H1 (cell line): ENCODE results near the gene RNF123. TPM values are rescaled to one million over a fixed set of nuclear protein-coding genes. Genes with fewer than 3 reads are reported as not detected.

Experiments
- CTCF ChIA-PET: fragments of 300-600 bp; sonication (Branson Sonifier 250); formaldehyde crosslinking; loops from one replicate; lab custom pipeline; 2021; ENCODE audit not compliant: partially characterized antibody; lab: Charles Lee
- POLR2A ChIA-PET: fragments of 300-600 bp; sonication (Branson Sonifier 250); formaldehyde crosslinking; loops from one replicate; lab custom pipeline; 2021; ENCODE audit warnings: inconsistent platforms; ENCODE audit not compliant: partially characterized antibody; lab: Charles Lee
- DNase-seq, 2 experiments: peaks; one replicate each; pipeline versions ENCODE4 v3.0.0 to v3.0.0-alpha.2; 2010 to 2022; ENCODE audit warnings: low spot score in 2 of 2, low read depth in 1 of 2, mixed read lengths in 1 of 2
- FAIRE-seq: peaks from 2 replicates; lab custom pipeline; 2011; peaks lifted over from hg19 to GRCh38; lab: Jason Lieb, UNC
- H2AFZ ChIP-seq: 2 replicates; pipeline ENCODE4 v1.8.1; 2012; ENCODE audit warnings: low read length, inconsistent platforms
- H2AK5ac ChIP-seq: 2 replicates; pipeline ENCODE4 v1.6.1; 2013; ENCODE audit warnings: low read depth, low read length
- H2BK120ac ChIP-seq: replicated peaks from 2 replicates; pipeline ENCODE3; 2013; ENCODE audit warnings: low read depth, low read length, inconsistent platforms
- H2BK12ac ChIP-seq: 2 replicates; pipeline ENCODE4 v1.6.1; 2013; ENCODE audit warnings: low read depth, low read length
- H2BK15ac ChIP-seq: 2 replicates; pipeline ENCODE4 v1.6.1; 2013; ENCODE audit warnings: low read length
- H2BK20ac ChIP-seq: 2 replicates; pipeline ENCODE4 v1.6.1; 2013; ENCODE audit warnings: low read length
- H2BK5ac ChIP-seq: 2 replicates; pipeline ENCODE4 v1.6.1; 2013; ENCODE audit warnings: low read depth, low read length
- H3K14ac ChIP-seq: 2 replicates; pipeline ENCODE4 v1.6.1; 2013; ENCODE audit warnings: inconsistent platforms; ENCODE audit not compliant: insufficient read length
- H3K18ac ChIP-seq: 2 replicates; pipeline ENCODE4 v1.6.1; 2013; ENCODE audit warnings: low read length; ENCODE audit errors: extremely low read depth
- H3K23ac ChIP-seq: 2 replicates; pipeline ENCODE4 v1.6.1; 2013; ENCODE audit warnings: inconsistent platforms; ENCODE audit not compliant: insufficient read length
- H3K23me2 ChIP-seq: 2 replicates; pipeline ENCODE4 v1.6.1; 2013; ENCODE audit warnings: low read depth, low read length
- H3K27ac ChIP-seq: 2 replicates; pipeline ENCODE4 v1.6.1; 2011; ENCODE audit warnings: low read depth, low read length, inconsistent platforms
- H3K27me3 ChIP-seq, 4 experiments: replicated peaks in 1 of 4; 1 replicate in 1 of 4; 2 replicates in 3 of 4; pipeline versions ENCODE4 v1.6.1 to v1.8.1; 2011 to 2013; ENCODE audit warnings: low read length in 3 of 4, mild to moderate bottlenecking in 3 of 4, inconsistent platforms in 2 of 4, mixed read lengths in 2 of 4, moderate library complexity in 1 of 4; ENCODE audit not compliant: control insufficient read depth in 3 of 4, insufficient read depth in 3 of 4; ENCODE audit errors: extremely low read depth in 1 of 4
- H3K36me3 ChIP-seq, 4 experiments: 2 replicates each; pipeline versions ENCODE4 v1.6.1 to v1.8.1; 2011 to 2013; ENCODE audit warnings: mild to moderate bottlenecking in 4 of 4, low read length in 3 of 4, moderate library complexity in 2 of 4, control low read depth in 1 of 4, inconsistent platforms in 1 of 4; ENCODE audit not compliant: insufficient read depth in 4 of 4, control insufficient read depth in 2 of 4
- H3K4ac ChIP-seq: replicated peaks from 2 replicates; pipeline ENCODE3; 2013; ENCODE audit warnings: low read length, low read depth, mixed read lengths, inconsistent platforms; ENCODE audit not compliant: insufficient read length
- H3K4me1 ChIP-seq, 4 experiments: replicated peaks in 1 of 4; 1 replicate in 1 of 4; 2 replicates in 3 of 4; pipeline versions ENCODE4 v1.6.1 to v1.8.1; 2011 to 2013; ENCODE audit warnings: low read length in 3 of 4, inconsistent platforms in 2 of 4, mixed read lengths in 1 of 4; ENCODE audit not compliant: insufficient read depth in 4 of 4, control insufficient read depth in 3 of 4
- H3K4me2 ChIP-seq, 2 experiments: 2 replicates each; pipeline versions ENCODE4 v1.6.1 to v1.8.1; 2011 to 2013; ENCODE audit warnings: low read depth in 2 of 2, low read length in 2 of 2, control low read depth in 1 of 2, inconsistent platforms in 1 of 2, mild to moderate bottlenecking in 1 of 2; ENCODE audit not compliant: insufficient read depth in 1 of 2
- H3K4me3 ChIP-seq, 4 experiments: fragments of 200-600, 300-600 bp in 1 of 4; sonication (generic), shearing (Covaris generic), sonication (Bioruptor Twin) in 1 of 4; 2 replicates each; pipeline versions ENCODE4 v1.5.1 to v1.8.1; 2011 to 2016; ENCODE audit warnings: low read length in 4 of 4, low read depth in 3 of 4, control low read depth in 2 of 4, inconsistent platforms in 2 of 4, mild to moderate bottlenecking in 2 of 4, mixed read lengths in 1 of 4, moderate library complexity in 1 of 4; ENCODE audit not compliant: insufficient read depth in 2 of 4; ENCODE audit errors: extremely low read depth in 1 of 4
- H3K56ac ChIP-seq: replicated peaks from 2 replicates; pipeline ENCODE3; 2013; ENCODE audit warnings: low read depth, mild to moderate bottlenecking, mixed read lengths, low read length, inconsistent platforms; ENCODE audit not compliant: insufficient read length
- H3K79me1 ChIP-seq: 2 replicates; pipeline ENCODE4 v1.6.1; 2013; ENCODE audit warnings: low read depth, low read length, control low read depth
- H3K79me2 ChIP-seq, 2 experiments: 2 replicates each; pipeline versions ENCODE4 v1.6.1 to v1.8.1; 2012 to 2013; ENCODE audit warnings: low read length in 2 of 2, mild to moderate bottlenecking in 2 of 2, inconsistent platforms in 1 of 2; ENCODE audit not compliant: insufficient read depth in 2 of 2, control insufficient read depth in 1 of 2
- H3K9ac ChIP-seq, 4 experiments: replicated peaks in 1 of 4; 1 replicate in 1 of 4; 2 replicates in 3 of 4; pipeline versions ENCODE4 v1.6.1 to v1.8.1; 2011 to 2013; ENCODE audit warnings: low read depth in 3 of 4, low read length in 3 of 4, control low read depth in 2 of 4, mild to moderate bottlenecking in 2 of 4, moderate library complexity in 2 of 4, inconsistent platforms in 1 of 4; ENCODE audit errors: extremely low read depth in 1 of 4
- H3K9me3 ChIP-seq, 2 experiments: 2 replicates each; pipeline versions ENCODE4 v1.6.1 to v1.8.1; 2012 to 2013; ENCODE audit warnings: mild to moderate bottlenecking in 2 of 2, moderate library complexity in 2 of 2, control low read depth in 1 of 2, inconsistent platforms in 1 of 2, low read depth in 1 of 2, low read length in 1 of 2, mixed read lengths in 1 of 2; ENCODE audit not compliant: insufficient read depth in 2 of 2
- H4K20me1 ChIP-seq, 2 experiments: replicated peaks in 1 of 2; 2 replicates each; pipeline versions ENCODE3 to v1.8.1; 2011 to 2013; ENCODE audit warnings: inconsistent platforms in 2 of 2, low read length in 2 of 2, mild to moderate bottlenecking in 1 of 2; ENCODE audit not compliant: insufficient read depth in 2 of 2, control insufficient read depth in 1 of 2
- H4K5ac ChIP-seq: 2 replicates; pipeline ENCODE4 v1.6.1; 2013; ENCODE audit warnings: low read length, low read depth, mixed read lengths, inconsistent platforms; ENCODE audit not compliant: insufficient read length
- H4K8ac ChIP-seq: 2 replicates; pipeline ENCODE4 v1.8.0; 2013; ENCODE audit warnings: mild to moderate bottlenecking, moderate library complexity, low read length, inconsistent platforms; ENCODE audit not compliant: insufficient read depth; ENCODE audit errors: extremely low read depth
- H4K91ac ChIP-seq: replicated peaks from 2 replicates; pipeline ENCODE3; 2013; ENCODE audit warnings: low read length, mixed read lengths, inconsistent platforms; ENCODE audit not compliant: insufficient read length
- GTF2F1 ChIP-seq: IDR thresholded peaks from 2 replicates; pipeline ENCODE4 v1.6.1; 2012; ENCODE audit warnings: low read depth, low read length, improper control_type of control experiment, borderline replicate concordance
- PHF8 ChIP-seq: fragments of 200-600 bp; sonication (generic); conservative IDR thresholded peaks from 2 replicates; pipeline ENCODE4 v1.7.1; 2012; ENCODE audit warnings: low read depth, mild to moderate bottlenecking, inconsistent platforms, low read length, moderate library complexity
- POLR2A ChIP-seq, 2 experiments: IDR thresholded peaks; 1 replicate in 1 of 2; 2 replicates in 1 of 2; pipeline ENCODE4 v1.6.1; 2011; ENCODE audit warnings: low read depth in 2 of 2, low read length in 2 of 2, mild to moderate bottlenecking in 2 of 2; ENCODE audit errors: control extremely low read depth in 1 of 2
- RAD21 ChIP-seq, 2 experiments: IDR thresholded peaks in 1 of 2; conservative IDR thresholded peaks in 1 of 2; 2 replicates each; pipeline ENCODE4 v1.6.1; 2011; ENCODE audit warnings: low read depth in 2 of 2, low read length in 2 of 2, improper control_type of control experiment in 1 of 2, inconsistent platforms in 1 of 2, mild to moderate bottlenecking in 1 of 2, moderate library complexity in 1 of 2
- RFX5 ChIP-seq: IDR thresholded peaks from 2 replicates; pipeline ENCODE4 v1.6.1; 2011; ENCODE audit warnings: low read depth, low read length, improper control_type of control experiment, borderline replicate concordance
- RXRA ChIP-seq: IDR thresholded peaks from 2 replicates; pipeline ENCODE4 v1.6.1; 2011; ENCODE audit warnings: low read depth, mild to moderate bottlenecking, low read length, moderate library complexity; ENCODE audit not compliant: insufficient read depth
- SAP30 ChIP-seq: fragments of 300-600 bp; sonication (generic); IDR thresholded peaks from 2 replicates; pipeline ENCODE4 v1.7.1; 2012; ENCODE audit warnings: low read length, moderate library complexity, mild to moderate bottlenecking, inconsistent platforms; ENCODE audit not compliant: insufficient read depth, insufficient replicate concordance
- TEAD4 ChIP-seq: IDR thresholded peaks from 2 replicates; pipeline ENCODE4 v1.6.1; 2012; ENCODE audit warnings: low read depth, low read length, inconsistent platforms, mixed read lengths
- WGBS, 2 experiments: shearing (Covaris generic) in 1 of 2; methylation state at CpG; one replicate each; pipeline versions ENCODE4 v1.1.6 to v1.1.7; 2013 to 2015; ENCODE audit warnings: low lambda C conversion rate in 2 of 2, mixed read lengths in 2 of 2, inconsistent platforms in 1 of 2, low coverage in 1 of 2, missing lambda C conversion rate in 1 of 2; ENCODE audit not compliant: insufficient replicate concordance in 2 of 2, insufficient coverage in 1 of 2, insufficient read length in 1 of 2; ENCODE audit errors: extremely low coverage in 1 of 2, missing lambda C conversion rate in 1 of 2; 5-methylcytosine and 5-hydroxymethylcytosine counted together
- polyA plus RNA-seq, 7 experiments: library from polyadenylated mRNA; depleted of rRNA in 3 of 7; stranded (reverse) in 5 of 7; unstranded in 2 of 7; fragments of >200 nt in 5 of 7; fragments of 200-250 nt in 2 of 7; gene quantifications; 1 replicate in 5 of 7; 2 replicates in 1 of 7; 4 replicates in 1 of 7; pipeline versions ENCODE4 v1.2.1 to v1.2.3, GENCODE V29; 2011 to 2013; ENCODE audit warnings: missing spikeins in 2 of 7, mixed read lengths in 2 of 7
- total RNA-seq: library from RNA; stranded (reverse); fragmentation: NEBNext Ultra II Directional; extraction: Animal tissue kit (Norgen Biotek cat#: 25700); gene quantifications from 2 replicates; pipeline ENCODE4 v1.2.1, GENCODE V29; 2021

Gene RNF123
- total and polyA plus RNA-seq, 2 of the 8 experiments (the other 6 are each of a cell fraction or from before 2014, with no cell fraction given), result 30.5 to 57.7 TPM

DNA sequence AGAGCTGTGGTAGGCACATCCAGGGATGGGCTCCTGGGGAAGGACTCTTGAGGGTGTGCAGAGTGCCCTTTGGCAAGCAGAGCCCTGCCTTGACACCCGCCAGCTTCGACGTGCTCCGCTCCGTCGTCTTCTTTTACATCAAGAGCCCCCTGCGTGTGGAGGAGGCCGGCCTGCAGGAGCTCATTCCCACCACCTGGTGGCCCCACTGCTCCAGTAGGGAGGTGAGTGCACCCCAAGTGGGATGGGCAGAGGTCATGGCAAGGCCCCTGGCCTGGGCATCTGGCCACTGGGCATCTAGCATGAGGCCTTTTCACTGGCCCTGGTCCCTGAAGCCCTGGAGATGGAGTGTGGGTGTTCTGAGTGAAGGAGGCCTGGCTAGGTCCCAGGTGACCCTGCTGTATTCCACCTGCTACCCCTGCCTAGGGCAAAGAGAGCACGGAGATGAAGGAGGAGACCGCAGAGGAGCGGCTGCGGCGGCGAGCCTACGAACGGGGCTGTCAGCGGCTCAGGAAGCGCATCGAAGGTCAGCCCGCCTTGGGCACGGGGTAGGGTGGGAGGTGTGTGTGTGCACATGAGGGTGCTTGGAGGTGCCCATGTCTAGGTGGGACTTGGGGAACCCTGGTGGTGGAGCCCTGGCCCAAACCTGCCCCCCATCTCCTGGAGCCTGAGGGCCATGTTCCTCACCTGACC, 12.2 kb downstream of the RNF123 start:
- Histone ChIP-seq H3K23ac (no peak overlapping the region), H2AK5ac (no peak overlapping the region), H3K14ac (no peak overlapping the region), H3K79me1 (no peaks in the 10 kb centered on the region), H2AFZ (no peak overlapping the region), H3K36me3 (peaks cover 4 to 5% (median 5%) of the 10 kb centered on the region in 4 experiments; a peak in 5 of 8 replicates), H3K27ac (no peak overlapping the region), H3K4me3 (no peak overlapping the region), H3K9ac (0 out of 7 replicates have a peak overlapping the region, but pooled peaks of 1 of the 4 experiments have one; percentile 2), H3K4me1 (peaks cover 0 to 9% (median 5%) of the 10 kb centered on the region in 4 experiments; a peak in 5 of 7 replicates), H3K23me2 (no peaks in the 10 kb centered on the region), H4K5ac (no peak overlapping the region), H2BK15ac (0 out of 2 replicates have a peak overlapping the region, but pooled peaks have one; percentile 1), H4K91ac (no peak overlapping the region), H2BK120ac (no peak overlapping the region), H2BK5ac (peak overlapping the region; percentile 35), H2BK20ac (no peak overlapping the region), H2BK12ac (peak overlapping the region; percentile 75; the same call in 1 of the 2 replicates), H3K27me3 (no peaks in the 10 kb centered on the region), H3K4ac (no peak overlapping the region), H3K4me2 (no peak overlapping the region; a peak in 1 of 4 replicates), H3K56ac (no peak overlapping the region), H3K9me3 (no peaks in the 10 kb centered on the region), H3K79me2 (no peaks in the 10 kb centered on the region), H3K18ac (no peak overlapping the region; the same call in 1 of the 2 replicates), H4K20me1 (peaks cover 8 to 15% of the 10 kb centered on the region in 2 experiments), H4K8ac (no peak overlapping the region)
- DNase-seq (peak in 1 of 2 experiments; percentile 86), FAIRE-seq (no peak)
- ChIA-PET CTCF (interaction anchor here (0.5 to 9.7 kb wide), 65 partner anchors 10 to 563 kb away, joined by 3 to 127 read pairs (median 4); partner anchors contain the start of genes AMIGO3, INKA1, MST1 and MST1R), POLR2A (interaction anchor here (0.6 to 5.7 kb wide), 12 partner anchors 10 to 272 kb away, joined by 3 to 57 read pairs (median 3); partner anchors contain the start of genes AMIGO3, NICN1 and RBM6)
- 87% methylated on average over 21 of the region's 21 CpGs; no CpG with 5 or more reads in 1 of the 2 experiments for WGBS, 2 experiments
- TF ChIP-seq TEAD4, result peak; percentile 89
- TF ChIP-seq RAD21 (IDR thresholded peaks at IDR 0.05 in 1 of 2, conservative IDR thresholded peaks at IDR 0.05 in 1 of 2; ENCODE audit: low read depth in 2 of 2, low read length in 2 of 2), result peak; percentile 42 to 62
- no peak for TF ChIP-seq RFX5
- TF ChIP-seq RXRA, result 0 out of 2 replicates have a peak, but pooled peaks have one; percentile 47
- no peak for TF ChIP-seq SAP30
- TF ChIP-seq PHF8, result no peak
- TF ChIP-seq POLR2A (IDR thresholded peaks at IDR 0.05; ENCODE audit: control extremely low read depth in 1 of 2, low read depth in 2 of 2, low read length in 2 of 2), result no peak
- no peak for TF ChIP-seq GTF2F1
